Activated CD8-positive, alpha-beta memory T cell treated with anti-CD3 and anti-CD28 coated beads for 4 hours (primary cell): Measurements from ENCODE around the gene COL8A1.

Experiments used
- DNase-seq, 2 donors: peaks; one replicate each; pipeline ENCODE4 v3.0.0-alpha.2; 2020; ENCODE audit warnings: low read depth in 2 of 2

The COL8A1 gene

DNA sequence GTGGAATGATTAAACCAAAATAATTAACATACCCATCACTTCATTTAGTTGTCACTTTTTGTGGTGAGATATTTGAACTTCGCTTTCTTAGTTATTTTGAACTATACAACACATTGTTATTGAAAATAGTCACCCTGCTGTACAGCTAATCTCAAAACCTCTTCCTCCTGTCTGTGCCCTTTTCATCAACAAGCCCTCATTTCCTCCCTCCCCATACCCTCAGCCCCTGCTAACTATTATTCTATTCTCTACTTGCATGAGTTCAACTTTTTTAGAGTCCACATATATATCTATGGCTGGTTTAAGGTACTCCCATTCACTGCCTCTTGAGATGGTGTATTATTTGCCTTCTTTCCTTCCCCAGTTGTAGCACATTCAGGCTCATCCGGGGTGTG lies 32.2 kb downstream of the COL8A1 start:
- no peak for DNase-seq

DNA sequence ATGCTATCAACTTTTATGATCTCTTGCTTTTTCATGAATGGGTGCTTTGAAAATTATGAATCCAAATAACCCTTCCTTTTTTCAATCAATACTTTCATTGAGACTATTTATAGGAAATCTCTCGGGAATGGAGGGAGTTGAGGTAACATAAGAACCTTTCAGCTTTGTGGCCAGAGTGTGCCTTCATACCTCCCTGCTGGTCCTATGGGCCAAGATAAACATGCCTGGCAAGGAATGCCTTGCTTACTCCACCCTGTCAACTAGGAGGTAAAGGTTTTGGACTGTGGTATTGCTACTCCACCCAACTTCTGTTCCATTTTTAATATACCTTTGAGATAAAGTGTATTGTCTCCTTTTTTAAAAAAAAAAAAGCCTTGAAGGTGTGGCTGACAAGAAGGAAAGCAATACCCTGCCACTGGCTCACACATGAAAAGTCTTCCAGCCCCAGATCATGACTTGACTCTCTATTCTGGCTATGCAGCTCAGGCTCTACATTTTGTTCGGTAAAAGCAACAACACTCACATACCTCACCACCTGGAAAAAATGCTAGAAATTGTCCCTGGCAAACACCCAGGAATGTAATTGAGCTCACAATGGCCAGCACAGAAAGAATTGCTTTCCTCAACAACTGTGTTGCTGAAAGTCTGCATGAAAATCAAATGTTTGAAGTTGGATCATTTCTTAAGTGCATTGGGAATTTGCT lies 35.8 kb downstream of the COL8A1 start:
- DNase-seq = no peak

DNA sequence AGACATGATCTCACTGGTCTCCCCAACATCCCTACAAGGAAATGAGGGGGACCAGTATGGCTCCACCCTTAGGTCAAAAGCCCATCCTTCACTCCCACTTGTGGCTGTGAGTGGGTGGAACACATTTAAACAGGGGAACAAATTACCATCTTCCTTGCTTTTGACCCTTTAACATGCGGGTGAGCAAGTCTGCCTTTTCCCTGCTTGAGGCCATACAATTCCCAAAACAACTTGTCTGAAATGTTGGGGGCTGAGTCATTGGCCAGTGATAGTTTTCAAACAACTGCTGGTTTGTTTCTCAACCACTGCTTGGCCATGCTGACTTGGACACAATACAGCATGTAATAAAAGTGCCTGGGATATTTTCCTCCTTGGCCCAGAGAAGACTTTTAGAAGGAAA lies 39.6 kb downstream of the COL8A1 start:
- no peak for DNase-seq

DNA sequence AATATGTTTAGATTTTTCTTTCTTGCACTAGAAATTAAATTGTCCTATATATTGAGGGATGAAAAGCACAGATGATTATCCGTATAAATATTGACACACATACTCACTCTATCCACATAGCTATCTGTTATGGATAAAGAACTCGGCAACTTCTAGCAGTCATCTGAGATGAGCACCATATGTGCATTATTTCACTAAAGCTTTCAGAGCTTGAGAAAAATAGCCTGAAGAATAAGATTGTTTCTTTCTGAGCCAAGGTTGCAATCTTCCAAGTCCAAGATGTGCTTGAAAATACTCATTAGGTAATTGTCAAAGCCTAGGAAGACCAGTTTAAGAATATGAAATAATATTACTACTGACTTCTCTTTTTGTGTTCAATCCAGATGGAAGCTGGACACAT lies 40.5 kb downstream of the COL8A1 start:
- DNase-seq = no peak

DNA sequence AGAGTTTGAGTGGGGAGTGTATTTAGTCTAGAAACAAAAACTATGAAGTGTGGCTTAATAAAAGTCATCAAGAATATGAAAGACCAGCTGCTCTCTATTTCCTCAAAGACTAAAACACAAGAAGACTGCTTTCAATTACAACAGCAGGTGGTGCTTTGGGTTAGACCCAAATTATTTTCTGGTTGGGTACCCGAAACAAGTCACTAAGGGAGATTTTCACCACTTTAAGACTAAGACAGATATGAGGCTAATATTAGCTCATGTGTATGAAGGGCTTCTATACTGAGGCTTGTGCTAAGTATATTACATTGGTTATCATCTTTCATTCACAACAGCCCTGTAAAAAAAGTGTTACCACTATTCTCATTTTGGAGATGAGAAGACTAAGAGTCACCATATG lies 43.1 kb downstream of the COL8A1 start:
- DNase-seq = no peak

DNA sequence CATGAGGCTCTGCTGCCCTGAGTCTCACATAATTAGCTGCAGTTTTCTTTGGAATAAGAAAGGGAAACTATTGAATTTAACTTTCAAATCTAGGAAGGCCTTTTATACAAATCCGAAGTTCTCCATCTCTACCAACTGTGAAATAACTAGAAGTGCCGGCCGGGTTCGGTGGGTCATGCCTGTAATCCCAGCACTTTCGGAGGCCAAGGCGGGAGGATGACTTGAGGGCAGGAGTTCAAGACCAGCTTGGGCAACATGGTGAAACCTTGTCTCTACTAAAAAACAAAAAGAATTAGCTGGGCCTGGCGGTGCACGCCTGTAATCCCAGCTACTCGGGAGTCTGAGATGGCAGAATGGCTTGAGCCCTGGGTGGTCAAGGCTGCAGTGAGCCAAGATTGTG lies 43.6 kb downstream of the COL8A1 start:
- DNase-seq = no peak

DNA sequence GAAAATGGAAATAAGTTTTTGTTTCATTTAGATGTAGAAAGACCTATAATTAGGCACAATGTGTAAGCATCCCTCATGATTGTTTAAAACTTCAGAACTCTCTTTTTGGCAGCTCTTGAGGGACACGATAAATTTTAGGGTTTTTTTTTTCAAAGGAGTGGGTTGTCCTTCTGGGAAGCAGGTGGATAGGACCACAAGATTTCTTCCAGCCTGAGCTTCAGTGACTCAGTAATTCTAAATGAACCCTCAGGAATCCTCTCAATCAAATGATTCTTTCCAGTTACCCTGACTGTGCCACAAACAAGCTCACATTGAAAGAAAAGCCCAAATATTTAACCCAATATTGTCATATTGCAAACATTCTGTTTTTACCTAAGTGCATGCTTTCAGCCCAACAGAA lies 45.1 kb downstream of the COL8A1 start:
- no peak for DNase-seq

DNA sequence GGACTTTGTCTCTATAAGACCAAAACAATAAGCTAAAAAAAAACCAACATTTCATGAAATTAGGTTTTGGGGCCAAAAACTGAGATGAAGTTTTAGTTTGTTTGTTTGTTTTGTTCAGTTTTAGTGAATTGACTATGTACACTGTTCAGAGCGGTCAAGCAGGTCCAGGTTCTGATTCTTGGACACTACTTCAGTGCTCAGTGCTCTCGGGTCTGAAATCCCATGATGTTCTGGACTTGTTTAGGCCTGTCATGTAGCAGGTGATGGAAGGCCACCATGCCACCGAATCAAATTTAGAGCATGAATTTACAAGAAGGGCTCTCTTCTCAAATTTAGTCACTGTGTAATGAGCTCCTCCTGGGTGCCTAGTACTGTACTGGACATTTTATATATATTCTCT lies 45.5 kb downstream of the COL8A1 start:
- no peak for DNase-seq

DNA sequence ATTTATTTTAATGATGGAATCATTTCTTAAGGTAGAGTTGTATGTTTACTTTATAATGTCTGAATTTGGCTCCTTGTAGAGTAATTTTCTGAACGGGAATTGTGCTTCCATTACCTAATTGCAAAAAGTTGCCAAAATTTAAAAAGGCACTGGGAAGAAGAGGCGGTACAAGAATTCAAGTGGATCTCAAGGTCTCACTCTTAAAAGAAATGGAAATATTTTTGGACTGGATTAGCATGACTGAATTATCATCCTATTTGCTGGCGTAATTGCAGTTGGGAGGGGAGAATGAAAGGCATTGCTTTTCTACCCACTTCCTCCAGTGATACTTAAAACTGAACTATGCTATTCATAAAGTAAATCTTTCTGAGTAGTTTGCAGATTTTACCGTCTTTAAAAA lies 46.2 kb downstream of the COL8A1 start:
- DNase-seq = no peak

DNA sequence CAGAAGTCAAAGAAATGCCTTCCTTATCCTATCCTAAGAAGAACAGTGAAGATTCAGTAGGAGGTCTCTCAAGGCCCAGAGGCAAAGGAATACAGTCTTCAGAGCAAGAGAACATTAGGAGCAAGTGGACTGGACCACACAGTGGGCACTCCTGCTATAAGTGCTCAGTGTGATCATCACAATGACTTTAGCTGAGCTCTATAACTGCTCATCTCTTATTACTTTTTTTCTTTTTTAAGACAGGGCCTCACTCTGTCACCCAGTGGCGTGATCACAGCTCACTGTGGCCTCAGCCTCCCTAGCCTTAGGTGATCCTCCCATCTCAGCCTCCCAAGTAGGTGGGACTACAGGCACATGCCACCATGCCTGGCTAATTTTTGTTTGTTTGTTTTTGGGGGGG lies 48.1 kb downstream of the COL8A1 start:
- no peak for DNase-seq

DNA sequence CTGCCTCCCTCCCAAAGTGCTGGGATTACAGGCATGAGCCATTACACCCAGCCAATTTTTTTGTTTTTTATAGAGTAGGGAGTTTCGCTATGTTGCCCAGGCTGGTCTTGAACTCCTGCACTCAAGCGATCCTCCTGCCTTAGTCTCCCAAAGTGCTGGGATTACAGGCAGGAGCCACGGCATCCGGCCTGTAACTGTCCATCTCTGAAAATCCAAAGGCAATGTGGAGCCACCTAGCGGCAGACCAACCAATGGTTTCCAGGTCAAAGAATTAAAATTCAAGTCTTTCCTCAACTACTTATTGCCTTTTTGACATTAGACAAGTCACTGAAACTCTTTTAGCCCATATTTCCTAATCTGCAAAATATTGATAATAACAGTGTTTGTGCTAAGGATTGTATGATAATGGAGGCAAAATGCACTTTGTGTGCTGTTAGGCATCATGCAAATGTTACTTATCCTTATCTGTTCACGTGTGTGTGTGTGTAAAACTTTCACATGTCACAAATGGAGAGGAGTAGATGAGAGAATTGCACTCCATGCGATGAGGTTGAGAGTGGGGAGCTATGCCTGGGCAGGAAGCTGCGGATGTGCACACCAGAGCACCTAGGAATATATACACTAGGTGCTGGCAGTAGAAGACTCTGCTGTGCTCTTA lies 48.7 kb downstream of the COL8A1 start:
- DNase-seq = no peak

DNA sequence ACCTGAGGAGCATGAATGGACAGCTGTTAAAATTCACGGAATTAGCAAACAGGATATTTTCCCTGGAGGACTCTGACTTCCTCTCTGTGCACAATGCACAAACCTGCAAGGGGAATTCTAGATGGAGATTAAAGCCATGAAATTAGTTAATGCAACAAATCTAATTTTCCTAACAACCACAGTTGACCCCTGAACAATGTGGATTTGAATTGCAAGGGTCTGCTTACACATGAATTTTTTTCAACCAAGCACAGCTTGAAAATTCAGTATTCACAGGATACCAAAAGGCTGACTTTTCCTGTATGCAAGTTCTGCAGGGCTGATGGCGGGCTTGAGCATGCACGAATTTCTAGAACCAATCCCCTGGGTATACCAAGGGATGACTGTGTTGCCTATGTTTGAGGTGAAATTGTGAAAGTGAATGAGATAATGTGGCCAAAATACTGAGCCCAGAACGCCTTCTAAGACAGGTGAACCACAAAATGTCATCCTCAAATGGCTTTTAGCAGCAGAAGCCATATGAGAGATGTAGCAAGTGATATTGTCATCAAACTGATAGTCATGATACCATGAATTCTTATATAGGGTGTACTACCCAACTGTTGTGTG lies 52.5 kb downstream of the COL8A1 start:
- DNase-seq = no peak

DNA sequence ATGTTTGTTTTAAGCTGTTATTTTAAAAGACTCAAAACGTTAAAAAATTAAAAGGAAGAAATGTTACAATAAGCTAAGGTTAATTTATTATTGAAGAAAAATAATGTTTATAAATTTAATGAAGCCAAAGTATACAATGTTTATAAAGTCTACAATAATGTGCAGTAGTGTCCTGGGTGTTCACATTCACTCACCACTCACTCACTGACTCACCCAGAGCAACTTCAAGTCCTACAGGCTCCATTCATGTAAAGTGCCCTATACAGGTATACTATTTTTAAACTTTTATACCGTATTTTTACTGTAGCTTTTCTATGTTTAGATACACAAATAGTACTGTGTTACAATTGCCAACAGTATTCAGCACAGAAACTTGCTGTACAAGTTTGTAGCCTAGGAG lies 55.2 kb downstream of the COL8A1 start:
- no peak for DNase-seq

DNA sequence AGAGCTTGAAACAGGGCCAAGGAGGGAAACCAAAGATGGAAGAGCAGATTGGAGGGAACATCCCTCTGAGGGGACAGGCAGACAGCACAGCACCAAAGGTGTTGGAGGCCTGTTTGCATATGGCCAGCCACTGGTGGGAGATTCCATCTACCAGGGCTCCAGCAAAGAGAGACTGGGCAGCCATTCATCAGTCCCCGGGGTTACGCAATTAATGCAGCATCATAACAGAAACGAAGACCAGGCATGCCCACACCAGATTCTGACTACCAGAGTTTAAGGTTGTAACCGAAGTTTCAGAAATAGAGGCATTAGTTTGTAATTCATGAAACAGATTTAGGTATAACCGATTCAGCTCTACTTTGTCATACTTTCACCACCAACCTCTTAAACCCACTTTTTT lies 58.1 kb downstream of the COL8A1 start:
- DNase-seq = no peak

DNA sequence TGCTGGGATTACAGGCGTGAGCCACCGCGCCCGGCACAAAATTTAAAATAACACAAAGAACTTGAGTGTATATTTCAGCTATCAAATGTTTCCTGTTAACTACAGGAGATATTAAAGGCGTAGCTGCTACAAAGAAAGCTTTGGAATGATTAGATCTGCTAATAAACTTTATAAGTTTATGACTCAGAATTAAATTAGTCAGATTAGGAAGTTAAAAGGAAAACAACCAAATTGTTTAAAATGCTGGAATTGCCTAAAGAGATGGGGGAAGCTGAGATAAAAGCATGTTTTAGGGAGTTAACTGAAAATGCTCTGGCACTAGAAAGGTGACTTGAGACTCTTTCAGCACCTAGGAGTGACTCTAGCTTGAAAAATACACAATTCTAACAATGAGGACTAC lies 58.9 kb downstream of the COL8A1 start:
- DNase-seq = no peak

DNA sequence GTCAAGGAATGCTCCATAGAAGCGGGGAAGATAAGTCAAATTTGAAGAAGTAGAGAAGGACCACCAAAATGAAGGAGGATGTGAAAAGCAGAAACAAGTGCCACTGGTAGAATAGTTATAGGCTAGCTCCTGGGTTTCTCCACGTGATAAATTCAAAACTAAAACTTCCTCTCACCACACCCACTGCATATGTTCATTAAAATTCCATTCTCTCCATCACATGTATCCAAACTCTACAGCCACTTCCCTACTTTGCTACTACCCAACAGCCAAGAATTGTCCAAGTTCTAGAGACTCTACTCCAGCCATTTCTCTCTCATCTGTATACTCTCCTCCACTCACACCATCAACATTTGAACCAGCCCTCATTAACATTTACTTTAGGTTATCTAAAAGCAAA lies 60.5 kb downstream of the COL8A1 start:
- DNase-seq = no peak

DNA sequence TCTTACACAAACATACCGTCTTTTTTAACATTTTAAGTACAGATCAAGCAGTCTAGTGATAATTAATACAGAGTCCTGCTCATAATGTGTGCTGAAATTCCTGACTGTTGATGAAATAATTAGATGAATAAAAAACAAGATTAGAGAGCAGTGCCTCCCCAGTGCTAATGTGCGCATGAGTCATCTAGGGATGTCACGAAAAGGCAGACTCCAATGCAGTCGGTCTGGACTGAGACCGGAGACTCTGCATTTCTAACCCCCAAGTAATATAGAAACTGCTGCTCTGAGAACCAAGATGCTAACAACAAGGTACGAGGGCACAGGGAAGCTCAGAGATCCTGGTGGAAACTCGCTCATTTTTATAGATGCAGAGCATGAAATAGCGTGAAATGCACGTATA lies 61.4 kb downstream of the COL8A1 start:
- no peak for DNase-seq

DNA sequence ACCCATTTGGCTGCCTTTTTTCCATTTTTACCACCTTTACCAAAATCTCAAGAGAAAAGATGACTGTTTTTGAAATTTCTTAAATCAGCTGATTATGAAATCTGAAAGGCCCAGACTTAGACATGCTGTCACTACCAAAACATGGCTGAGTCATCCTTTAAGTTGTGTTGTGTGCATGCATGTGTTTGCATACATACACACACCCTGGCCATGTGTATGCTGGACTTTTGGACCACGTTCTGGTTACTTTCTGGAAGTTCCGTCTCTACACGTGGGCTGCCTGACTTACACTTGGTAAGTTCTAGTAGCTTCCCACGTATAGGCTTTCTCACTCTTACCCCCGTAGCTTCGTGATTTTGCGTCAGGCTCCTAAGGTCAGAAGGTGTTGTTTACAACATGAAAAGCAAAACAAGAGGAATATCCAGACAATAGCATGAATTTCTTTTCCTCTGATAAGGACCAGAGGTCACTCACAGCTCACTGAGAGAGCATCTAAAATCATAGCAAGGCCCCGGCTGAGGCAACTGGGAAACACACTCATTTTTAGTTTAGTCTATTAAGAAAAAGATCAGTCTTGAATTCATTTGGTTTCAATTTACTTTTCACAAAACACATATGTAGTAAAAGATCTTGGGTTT lies 62.4 kb downstream of the COL8A1 start:
- no peak for DNase-seq

DNA sequence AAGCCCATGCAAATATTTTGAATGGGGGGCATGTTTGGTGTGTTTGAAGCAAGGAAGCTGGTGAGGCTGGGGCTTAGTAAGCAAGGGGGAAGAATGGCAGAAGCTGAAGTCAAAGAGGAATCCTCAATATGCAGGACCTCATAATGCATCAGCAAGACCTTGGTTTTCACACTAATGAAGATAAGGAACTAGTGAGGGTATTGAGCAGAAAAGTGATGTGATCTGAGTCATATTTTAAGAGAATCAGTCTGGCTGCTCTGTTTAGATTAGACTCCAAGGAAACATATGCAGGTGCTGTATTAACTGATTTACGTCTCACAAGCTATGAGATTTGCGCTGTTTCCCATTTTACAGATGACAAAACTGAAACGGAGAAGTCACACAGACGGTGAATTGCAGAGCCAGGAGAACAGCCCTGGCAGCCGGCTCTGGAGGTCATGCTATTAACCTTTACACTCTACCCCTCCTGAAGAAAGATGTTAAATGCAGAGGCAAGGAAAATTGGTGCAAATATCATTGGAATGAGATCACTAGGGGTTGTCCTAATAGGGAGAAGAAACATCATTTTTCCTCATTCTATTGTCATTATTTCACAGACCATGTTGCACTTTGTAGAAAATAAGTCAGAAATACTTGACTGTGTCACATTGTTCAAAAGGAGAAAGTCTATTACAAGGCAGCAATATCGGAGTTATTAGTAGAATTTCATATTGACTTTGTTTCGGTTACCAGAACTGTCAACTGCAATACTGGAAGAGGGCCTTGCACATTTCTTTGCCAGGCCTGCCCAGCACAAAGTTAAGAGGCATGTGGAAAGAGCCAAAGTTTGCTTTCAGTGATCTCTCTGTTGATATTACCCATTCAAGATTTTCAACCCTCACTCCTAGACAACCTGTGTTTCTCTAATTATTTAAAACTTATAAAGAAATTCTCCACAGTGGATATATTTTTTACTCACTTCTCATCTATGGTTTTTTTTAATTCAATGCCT lies 64.9 kb downstream of the COL8A1 start:
- DNase-seq = no peak

DNA sequence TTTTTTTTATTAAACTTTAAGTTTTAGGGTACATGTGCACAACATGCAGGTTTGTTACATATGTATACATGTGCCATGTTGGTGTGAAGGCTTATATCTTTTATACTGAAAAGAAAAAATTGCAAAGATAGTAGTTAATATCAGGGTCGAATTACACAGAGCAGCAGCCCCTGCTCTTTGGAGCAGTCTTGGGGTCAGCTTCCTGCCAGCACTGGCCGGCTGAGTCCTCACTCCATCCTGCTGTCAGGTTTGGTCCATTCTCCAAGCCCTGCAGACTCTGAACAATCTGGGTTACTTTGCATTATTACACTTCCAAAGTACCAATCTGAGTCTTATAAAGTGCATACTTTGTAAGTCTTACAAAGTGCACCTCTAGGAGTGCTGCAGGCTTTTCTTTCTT lies 66.0 kb downstream of the COL8A1 start:
- no peak for DNase-seq

DNA sequence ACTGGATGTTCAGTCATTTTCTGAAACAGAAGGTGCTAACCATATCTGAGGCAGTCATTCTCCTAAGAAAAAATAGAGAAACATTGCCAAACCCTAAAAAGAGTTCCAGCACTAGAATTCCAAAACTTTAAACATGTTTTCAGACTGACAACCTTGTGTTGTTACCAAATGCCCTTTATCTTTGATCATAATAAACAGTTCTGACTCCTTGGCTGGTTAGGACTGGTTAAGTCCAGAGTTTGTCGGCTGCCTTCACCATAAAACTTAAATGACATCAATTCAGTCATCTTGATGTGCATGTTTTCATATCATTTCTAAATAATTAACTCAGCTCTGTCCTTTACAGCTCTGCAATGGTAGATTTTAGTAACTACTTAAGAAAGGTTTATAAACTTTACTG lies 68.0 kb downstream of the COL8A1 start:
- no peak for DNase-seq
